Transverse colon (tissue), 3 donors: Measurements from ENCODE around the gene ARPC5L.

Experiments
- EP300 ChIP-seq: sonication (generic); formaldehyde crosslinking; IDR thresholded peaks from one replicate; pipeline ENCODE4 v1.6.1; 2017; ENCODE audit warnings: antibody characterized with exemption, low read depth
- POLR2A ChIP-seq: fragments of 450-650 bp; IDR thresholded peaks from one replicate; pipeline ENCODE4 v1.6.1; 2016; ENCODE audit warnings: antibody characterized with exemption, mild to moderate bottlenecking, moderate library complexity
- TF ChIP-seq, protein P1 (sequence below), 5 experiments: fragments of 200-600 bp in 3 of 5; fragments of 450-650 bp in 2 of 5; sonication (generic) in 3 of 5; IDR thresholded peaks; 1 replicate in 2 of 5; 2 replicates in 3 of 5; pipeline ENCODE4 v1.5.1; 2016 to 2017; ENCODE audit warnings: antibody characterized with exemption in 5 of 5, inconsistent platforms in 3 of 5, mild to moderate bottlenecking in 2 of 5, moderate library complexity in 1 of 5

DNA sequence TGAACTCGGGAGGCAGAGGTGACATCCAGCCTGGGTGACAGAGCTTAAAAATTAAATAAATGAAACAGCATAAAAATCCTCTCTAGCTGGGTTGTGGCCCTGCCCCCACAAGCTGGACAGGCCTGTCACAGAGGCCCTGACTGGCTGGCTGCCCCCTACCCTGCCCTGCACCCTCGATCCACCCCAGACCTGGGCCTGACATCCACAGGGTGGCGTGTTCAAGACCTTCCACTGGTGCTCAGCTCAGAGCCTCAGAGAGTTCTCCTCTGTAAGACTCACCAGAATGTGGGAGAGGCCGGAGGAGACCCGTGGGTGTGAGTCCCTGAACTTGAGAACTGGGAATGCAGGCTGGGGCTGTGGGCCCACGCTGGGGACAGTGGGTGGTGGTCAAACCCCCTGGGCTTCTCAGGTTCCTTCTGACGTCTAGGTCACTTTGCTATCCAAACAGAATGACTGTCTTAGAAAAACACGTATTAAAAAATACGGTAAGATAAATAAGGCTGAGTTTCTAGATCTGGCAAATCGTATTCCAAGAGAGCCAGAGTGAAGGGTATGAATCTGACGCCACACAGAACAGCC is 18.4 kb upstream of the ARPC5L start:
- TF ChIP-seq EP300 (no peak), POLR2A (no peak)
- TF ChIP-seq, protein P1, sequence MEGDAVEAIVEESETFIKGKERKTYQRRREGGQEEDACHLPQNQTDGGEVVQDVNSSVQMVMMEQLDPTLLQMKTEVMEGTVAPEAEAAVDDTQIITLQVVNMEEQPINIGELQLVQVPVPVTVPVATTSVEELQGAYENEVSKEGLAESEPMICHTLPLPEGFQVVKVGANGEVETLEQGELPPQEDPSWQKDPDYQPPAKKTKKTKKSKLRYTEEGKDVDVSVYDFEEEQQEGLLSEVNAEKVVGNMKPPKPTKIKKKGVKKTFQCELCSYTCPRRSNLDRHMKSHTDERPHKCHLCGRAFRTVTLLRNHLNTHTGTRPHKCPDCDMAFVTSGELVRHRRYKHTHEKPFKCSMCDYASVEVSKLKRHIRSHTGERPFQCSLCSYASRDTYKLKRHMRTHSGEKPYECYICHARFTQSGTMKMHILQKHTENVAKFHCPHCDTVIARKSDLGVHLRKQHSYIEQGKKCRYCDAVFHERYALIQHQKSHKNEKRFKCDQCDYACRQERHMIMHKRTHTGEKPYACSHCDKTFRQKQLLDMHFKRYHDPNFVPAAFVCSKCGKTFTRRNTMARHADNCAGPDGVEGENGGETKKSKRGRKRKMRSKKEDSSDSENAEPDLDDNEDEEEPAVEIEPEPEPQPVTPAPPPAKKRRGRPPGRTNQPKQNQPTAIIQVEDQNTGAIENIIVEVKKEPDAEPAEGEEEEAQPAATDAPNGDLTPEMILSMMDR (IDR thresholded peaks at IDR 0.05), result no peak
